Uterus (tissue), 4 donors: ENCODE data around the gene PTPRM. TPM values are rescaled to one million over a fixed set of nuclear protein-coding genes. Genes with fewer than 3 reads are reported as not detected.

Source experiments
- DNase-seq, 2 donors: peaks; one replicate each; pipeline ENCODE4 v3.0.0-alpha.2; 2019 to 2020
- H3K27ac ChIP-seq, 2 donors: fragments of 200-600 bp; sonication (generic); 1 replicate in 1 of 2; 2 replicates in 1 of 2; pipeline ENCODE4 v1.5.1; 2016 to 2018
- H3K27me3 ChIP-seq, 2 donors: fragments of 200-600 bp; sonication (generic); one replicate each; pipeline ENCODE4 v1.5.1; 2018 to 2019; ENCODE audit warnings: control low read depth in 1 of 2
- H3K36me3 ChIP-seq, 2 donors: fragments of 200-600 bp; sonication (generic); one replicate each; pipeline ENCODE4 v1.5.1; 2019; ENCODE audit warnings: control low read depth in 1 of 2
- H3K4me1 ChIP-seq, 2 donors: fragments of 200-600 bp; sonication (generic); one replicate each; pipeline ENCODE4 v1.5.1; 2018 to 2019; ENCODE audit warnings: control low read depth in 1 of 2
- H3K4me3 ChIP-seq, 2 donors: fragments of 200-600 bp; sonication (generic); 1 replicate in 1 of 2; 2 replicates in 1 of 2; pipeline ENCODE4 v1.5.1; 2018 to 2019; ENCODE audit warnings: mild to moderate bottlenecking in 1 of 2
- H3K9me3 ChIP-seq, 2 donors: fragments of 200-600 bp; sonication (generic); one replicate each; pipeline ENCODE4 v1.5.1; 2019; ENCODE audit warnings: control low read depth in 1 of 2
- POLR2A ChIP-seq, 2 donors: fragments of 450-650 bp; IDR thresholded peaks; one replicate each; pipeline ENCODE4 v1.6.1; 2016; ENCODE audit warnings: antibody characterized with exemption in 2 of 2, mild to moderate bottlenecking in 1 of 2, moderate library complexity in 1 of 2
- intact Hi-C: fragments of 100-400 bp; cut with DNase I; formaldehyde crosslinking; loops from one replicate; pipeline ENCODE4 v1.15.1; 2023; ENCODE audit warnings: low total_unique reads
- total RNA-seq, 4 donors: library from RNA; depleted of rRNA in 3 of 4; stranded (reverse); fragments of >200 nt in 3 of 4; gene quantifications; one replicate each; pipeline versions ENCODE4 v1.1.0 to v1.2.4, GENCODE V29; 2014 to 2023
- TF ChIP-seq, protein P1 (sequence below), 4 experiments: fragments of 200-600 bp in 2 of 4; fragments of 450-650 bp in 2 of 4; sonication (generic) in 2 of 4; IDR thresholded peaks; one replicate each; pipeline ENCODE4 v1.5.1; 2016 to 2019; ENCODE audit warnings: antibody characterized with exemption in 4 of 4, mild to moderate bottlenecking in 2 of 4, moderate library complexity in 1 of 4
- donor health status: DM: yes; HTN: yes; CAD: no.

Gene PTPRM
- total RNA-seq, 4 donors from 2014 or later: 62.0 to 127 (median 85.7) TPM

DNA sequence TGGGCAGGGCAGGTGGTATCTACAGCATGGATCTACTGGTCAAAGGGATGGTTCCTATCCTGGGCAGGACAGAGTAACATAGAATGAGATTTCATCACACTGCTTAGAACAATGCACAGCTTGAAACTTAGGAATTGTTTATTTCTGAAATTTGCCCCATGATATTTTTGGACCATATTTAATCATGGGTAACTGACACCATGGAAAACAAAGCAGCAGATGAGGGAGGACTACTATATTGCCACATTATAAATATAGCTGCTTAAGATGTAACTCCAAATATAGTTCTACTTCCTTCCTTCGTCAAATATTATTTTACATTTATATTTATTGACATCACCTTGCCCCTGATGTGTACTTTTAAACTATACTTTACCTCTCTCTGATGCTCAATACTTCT is 254.7 kb downstream of the PTPRM start:
- no peak for DNase-seq
- Histone ChIP-seq H3K27ac (no peak overlapping the region), H3K36me3 (no peaks in the 10 kb centered on the region), H3K9me3 (no peaks in the 10 kb centered on the region), H3K4me1 (no peaks in the 10 kb centered on the region), H3K27me3 (no peaks in the 10 kb centered on the region), H3K4me3 (no peak overlapping the region)
- no peak for TF ChIP-seq POLR2A (IDR thresholded peaks at IDR 0.05)
- TF ChIP-seq, protein P1, sequence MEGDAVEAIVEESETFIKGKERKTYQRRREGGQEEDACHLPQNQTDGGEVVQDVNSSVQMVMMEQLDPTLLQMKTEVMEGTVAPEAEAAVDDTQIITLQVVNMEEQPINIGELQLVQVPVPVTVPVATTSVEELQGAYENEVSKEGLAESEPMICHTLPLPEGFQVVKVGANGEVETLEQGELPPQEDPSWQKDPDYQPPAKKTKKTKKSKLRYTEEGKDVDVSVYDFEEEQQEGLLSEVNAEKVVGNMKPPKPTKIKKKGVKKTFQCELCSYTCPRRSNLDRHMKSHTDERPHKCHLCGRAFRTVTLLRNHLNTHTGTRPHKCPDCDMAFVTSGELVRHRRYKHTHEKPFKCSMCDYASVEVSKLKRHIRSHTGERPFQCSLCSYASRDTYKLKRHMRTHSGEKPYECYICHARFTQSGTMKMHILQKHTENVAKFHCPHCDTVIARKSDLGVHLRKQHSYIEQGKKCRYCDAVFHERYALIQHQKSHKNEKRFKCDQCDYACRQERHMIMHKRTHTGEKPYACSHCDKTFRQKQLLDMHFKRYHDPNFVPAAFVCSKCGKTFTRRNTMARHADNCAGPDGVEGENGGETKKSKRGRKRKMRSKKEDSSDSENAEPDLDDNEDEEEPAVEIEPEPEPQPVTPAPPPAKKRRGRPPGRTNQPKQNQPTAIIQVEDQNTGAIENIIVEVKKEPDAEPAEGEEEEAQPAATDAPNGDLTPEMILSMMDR (IDR thresholded peaks at IDR 0.05): no peak
- intact Hi-C loops: no loop called here

DNA sequence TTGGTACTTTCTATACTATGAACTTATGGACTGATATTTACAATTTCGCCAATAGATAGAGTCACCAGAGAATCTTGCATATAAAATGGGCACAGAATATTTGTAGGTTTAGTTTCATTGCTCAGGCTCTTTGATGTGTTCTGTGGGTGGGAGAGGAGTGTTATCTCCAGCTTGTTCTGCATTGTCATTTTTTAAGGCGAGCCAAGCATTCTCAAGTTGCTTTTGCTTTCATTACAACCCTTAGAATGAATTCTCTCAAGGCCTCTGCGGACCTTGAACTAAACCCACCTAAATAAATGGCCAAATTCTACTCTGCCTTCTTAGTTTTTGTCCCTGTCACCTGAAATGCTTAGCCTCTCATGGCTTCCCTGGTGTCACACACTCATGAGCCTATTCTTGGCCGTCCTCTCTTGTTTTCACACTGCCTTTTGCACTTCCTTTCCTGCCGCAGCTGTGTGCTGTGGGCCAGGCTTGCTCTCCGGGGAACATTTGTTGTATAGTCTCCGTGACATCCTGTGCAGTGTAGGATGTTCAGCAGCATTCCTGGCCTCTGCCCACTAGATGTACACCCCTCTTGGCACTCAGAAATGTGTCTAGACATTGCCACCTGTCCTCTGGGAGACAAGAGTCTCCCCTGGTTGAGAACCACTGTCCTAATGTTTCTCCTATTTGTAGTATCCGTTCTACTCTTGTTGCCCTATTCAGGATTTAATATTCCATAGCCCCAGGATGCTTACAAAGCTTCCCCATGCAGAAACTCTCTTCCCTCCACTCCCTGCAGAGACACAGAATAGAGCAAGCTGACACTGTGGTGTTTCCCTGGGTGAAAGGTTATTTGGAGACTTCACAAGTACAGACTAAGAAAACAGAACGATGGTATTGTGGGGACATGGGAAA is 255.6 kb downstream of the PTPRM start:
- TF ChIP-seq POLR2A (IDR thresholded peaks at IDR 0.05): no peak
- TF ChIP-seq, protein P1 (IDR thresholded peaks at IDR 0.05): no peak
- intact Hi-C loops: no loop called here
- Histone ChIP-seq H3K9me3 (no peaks in the 10 kb centered on the region), H3K4me1 (no peaks in the 10 kb centered on the region), H3K36me3 (no peaks in the 10 kb centered on the region), H3K27ac (peak overlapping the region in 1 of 2 donors; percentile 13), H3K4me3 (no peak overlapping the region), H3K27me3 (no peaks in the 10 kb centered on the region)
- no peak for DNase-seq

DNA sequence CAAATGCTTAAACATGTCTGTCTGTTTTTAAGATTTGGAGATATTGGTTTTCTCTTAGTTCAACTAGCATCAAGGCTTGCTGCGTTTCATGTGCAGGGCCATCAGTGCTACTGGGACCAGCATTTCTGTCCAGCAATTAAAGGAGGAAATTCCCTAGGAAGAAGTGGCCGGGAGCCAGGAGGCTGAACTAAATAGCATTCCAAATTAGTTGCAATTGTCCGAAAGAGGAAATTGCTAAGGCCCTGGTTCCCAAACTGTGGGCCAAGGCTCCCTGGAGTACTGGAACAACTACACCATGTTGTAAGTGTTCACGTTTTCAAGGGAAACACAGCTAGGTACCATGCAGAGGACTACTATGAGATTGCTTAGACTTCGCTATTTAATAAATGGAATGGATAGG is 257.9 kb downstream of the PTPRM start:
- DNase-seq: peak in 1 of 2 donors; percentile 50
- H3K27me3 ChIP-seq: no peaks in the 10 kb centered on the region
- intact Hi-C loops: no loop called here
- TF ChIP-seq, protein P1 (IDR thresholded peaks at IDR 0.05): no peak
- no peak for TF ChIP-seq POLR2A (IDR thresholded peaks at IDR 0.05)
- no peak overlapping the region for H3K27ac ChIP-seq
- H3K36me3 ChIP-seq: no peaks in the 10 kb centered on the region
- no peaks in the 10 kb centered on the region for H3K9me3 ChIP-seq
- H3K4me3 ChIP-seq: no peak overlapping the region
- H3K4me1 ChIP-seq: no peaks in the 10 kb centered on the region

DNA sequence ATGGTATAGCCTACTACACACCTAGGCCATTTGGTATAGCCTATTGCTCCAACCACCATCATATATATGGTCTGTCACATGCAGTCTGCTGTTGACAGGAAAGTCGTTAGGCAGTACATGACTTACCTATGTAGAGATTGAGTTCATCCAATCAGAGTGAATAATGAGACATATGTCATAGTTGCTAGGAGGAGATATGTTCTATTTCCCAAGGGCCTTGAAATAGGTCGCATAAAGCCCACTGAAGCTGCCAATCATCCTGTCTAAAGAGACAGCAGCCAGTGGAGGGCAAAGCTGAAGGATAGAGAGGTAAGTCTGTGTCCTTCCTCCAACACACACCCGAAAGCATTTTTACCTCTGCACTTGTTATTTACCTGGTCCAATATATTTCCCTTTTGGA is 263.4 kb downstream of the PTPRM start:
- Histone ChIP-seq H3K36me3 (no peaks in the 10 kb centered on the region), H3K27me3 (no peaks in the 10 kb centered on the region), H3K4me1 (no peaks in the 10 kb centered on the region), H3K9me3 (no peaks in the 10 kb centered on the region), H3K27ac (no peak overlapping the region), H3K4me3 (no peak overlapping the region)
- DNase-seq: no peak
- intact Hi-C loops: no loop called here
- TF ChIP-seq POLR2A (IDR thresholded peaks at IDR 0.05): no peak

DNA sequence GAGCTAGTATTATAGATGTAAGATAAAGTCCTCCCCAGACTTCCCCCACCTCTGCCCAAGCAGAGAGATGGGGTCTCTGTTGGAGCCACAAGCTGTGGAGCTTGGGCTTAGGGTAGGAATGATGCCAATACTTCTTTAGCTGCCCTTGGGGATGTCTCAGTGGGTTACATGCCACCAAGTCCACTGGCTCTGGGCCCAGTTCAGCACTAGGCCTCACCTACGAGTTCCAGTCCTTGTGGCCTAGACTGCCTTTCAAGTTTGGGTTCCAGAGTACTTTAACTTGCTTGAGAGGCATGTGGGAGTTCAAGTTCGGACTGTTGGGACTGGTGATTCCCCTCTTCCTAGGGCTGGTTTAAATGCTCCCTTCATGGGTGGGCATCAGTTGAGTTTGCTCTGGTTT is 272.4 kb downstream of the PTPRM start:
- no peaks in the 10 kb centered on the region for H3K36me3 ChIP-seq
- H3K27ac ChIP-seq: no peak overlapping the region
- intact Hi-C loops: no loop called here
- no peak overlapping the region for H3K4me3 ChIP-seq
- TF ChIP-seq, protein P1 (IDR thresholded peaks at IDR 0.05): no peak
- no peak for TF ChIP-seq POLR2A (IDR thresholded peaks at IDR 0.05)
- no peaks in the 10 kb centered on the region for H3K9me3 ChIP-seq
- DNase-seq: no peak
- H3K27me3 ChIP-seq: no peaks in the 10 kb centered on the region
- H3K4me1 ChIP-seq: no peaks in the 10 kb centered on the region
